Subcutaneous abdominal adipose tissue (tissue), 5 donors: ENCODE measurements around the gene ADAM12.

Source experiments
- H3K27ac ChIP-seq: one replicate; pipeline ENCODE4 v1.7.0; 2013; ENCODE audit warnings: low read depth, mild to moderate bottlenecking, inconsistent platforms, low read length, moderate library complexity
- H3K27me3 ChIP-seq, 5 donors: one replicate each; pipeline ENCODE4 v1.7.0; 2013; ENCODE audit warnings: low read length in 5 of 5, inconsistent platforms in 1 of 5; ENCODE audit not compliant: control insufficient read depth in 5 of 5, insufficient read depth in 4 of 5
- H3K36me3 ChIP-seq, 5 donors: one replicate each; pipeline ENCODE4 v1.7.0; 2013; ENCODE audit warnings: low read length in 5 of 5; ENCODE audit not compliant: control insufficient read depth in 5 of 5, insufficient read depth in 5 of 5
- H3K4me1 ChIP-seq, 5 donors: one replicate each; pipeline ENCODE4 v1.7.0; 2013; ENCODE audit warnings: low read length in 5 of 5, mild to moderate bottlenecking in 3 of 5, moderate library complexity in 1 of 5; ENCODE audit not compliant: control insufficient read depth in 5 of 5, insufficient read depth in 5 of 5
- H3K4me3 ChIP-seq, 5 donors: one replicate each; pipeline ENCODE4 v1.7.0; 2013; ENCODE audit warnings: low read length in 5 of 5, low read depth in 1 of 5
- H3K9ac ChIP-seq, 5 donors: one replicate each; pipeline ENCODE4 v1.7.0; 2013; ENCODE audit warnings: low read length in 5 of 5, mild to moderate bottlenecking in 4 of 5, moderate library complexity in 3 of 5
- H3K9me3 ChIP-seq, 5 donors: one replicate each; pipeline ENCODE4 v1.7.0; 2013; ENCODE audit warnings: low read length in 5 of 5; ENCODE audit not compliant: control insufficient read depth in 5 of 5
- donor health status: healthy.
- donor health status: healthy.
- donor health status: healthy.
- donor health status: healthy.
- donor health status: healthy.

ADAM12 gene

DNA sequence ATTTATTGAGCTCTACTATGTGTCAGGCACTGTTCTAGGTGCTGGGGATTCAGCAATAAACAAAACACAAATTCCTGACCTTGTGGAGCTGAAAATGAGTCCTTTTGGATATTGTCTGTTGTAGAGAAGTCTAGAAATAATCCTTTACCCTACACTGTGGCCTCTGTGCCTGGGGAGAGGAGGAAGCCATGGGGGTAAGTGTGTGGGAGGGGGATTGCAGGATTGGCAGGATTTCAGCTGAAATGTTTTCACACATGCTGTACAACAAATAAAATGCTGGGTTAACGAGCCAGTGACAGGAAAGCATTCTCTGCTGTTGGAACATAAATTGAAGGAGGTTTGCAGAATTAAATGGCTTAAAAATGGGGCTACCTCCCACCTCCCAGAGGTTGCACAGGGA is 302.5 kb downstream of the ADAM12 start:
- Histone ChIP-seq H3K36me3 (peaks cover 0 to 3% (median 0%) of the 10 kb centered on the region in 5 donors), H3K4me1 (no peaks in the 10 kb centered on the region), H3K9ac (no peak overlapping the region), H3K4me3 (no peak overlapping the region), H3K9me3 (no peaks in the 10 kb centered on the region), H3K27ac (no peak overlapping the region), H3K27me3 (no peaks in the 10 kb centered on the region)

DNA sequence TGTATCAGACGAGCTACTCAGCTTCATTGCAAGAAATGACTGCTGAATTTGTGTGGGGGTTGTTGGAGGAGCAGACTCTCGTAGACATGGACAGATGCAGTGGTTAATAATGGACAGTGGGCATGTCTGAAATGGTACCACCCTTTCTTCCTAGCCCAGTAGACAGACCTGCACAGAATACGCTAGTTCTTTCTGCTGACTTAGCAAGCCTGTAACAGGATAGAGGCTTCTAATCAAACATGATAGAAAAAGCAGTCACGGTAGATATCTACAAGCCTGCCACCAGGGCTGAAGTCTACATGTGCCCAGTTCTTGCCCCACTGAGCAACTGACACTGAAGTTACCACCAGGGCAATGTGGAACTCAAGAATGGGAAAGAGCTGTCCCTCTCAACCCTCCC is 303.9 kb downstream of the ADAM12 start:
- H3K36me3 ChIP-seq = peaks cover 0 to 3% (median 0%) of the 10 kb centered on the region in 5 donors
- no peaks in the 10 kb centered on the region for H3K4me1 ChIP-seq
- H3K9me3 ChIP-seq = no peaks in the 10 kb centered on the region
- H3K27me3 ChIP-seq = no peaks in the 10 kb centered on the region
- H3K27ac ChIP-seq = no peak overlapping the region
- H3K9ac ChIP-seq = no peak overlapping the region
- H3K4me3 ChIP-seq = no peak overlapping the region

DNA sequence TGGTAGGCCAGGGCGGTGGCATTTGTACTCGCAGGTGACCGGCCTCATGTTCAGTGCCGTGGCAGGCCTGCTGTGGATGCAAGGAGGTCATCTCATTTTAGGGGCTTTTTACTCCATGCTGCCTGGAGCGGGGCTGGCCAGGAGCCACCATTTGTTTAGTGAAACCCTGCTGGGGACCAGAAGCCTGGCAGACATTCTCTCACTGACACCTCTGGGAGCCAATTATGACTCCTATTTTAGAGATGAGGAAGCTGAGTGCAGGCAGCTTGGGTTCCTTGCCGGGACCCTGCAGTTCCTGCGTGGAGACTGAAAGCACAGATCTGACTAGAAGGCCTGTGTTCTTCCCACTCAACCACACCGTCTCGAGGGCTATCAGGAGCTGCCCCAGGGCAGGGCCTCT is 305.3 kb downstream of the ADAM12 start:
- Histone ChIP-seq H3K4me3 (no peak overlapping the region), H3K36me3 (peaks cover 0 to 3% (median 0%) of the 10 kb centered on the region in 5 donors), H3K4me1 (no peaks in the 10 kb centered on the region), H3K9me3 (no peaks in the 10 kb centered on the region), H3K27ac (no peak overlapping the region), H3K27me3 (no peaks in the 10 kb centered on the region), H3K9ac (no peak overlapping the region)

DNA sequence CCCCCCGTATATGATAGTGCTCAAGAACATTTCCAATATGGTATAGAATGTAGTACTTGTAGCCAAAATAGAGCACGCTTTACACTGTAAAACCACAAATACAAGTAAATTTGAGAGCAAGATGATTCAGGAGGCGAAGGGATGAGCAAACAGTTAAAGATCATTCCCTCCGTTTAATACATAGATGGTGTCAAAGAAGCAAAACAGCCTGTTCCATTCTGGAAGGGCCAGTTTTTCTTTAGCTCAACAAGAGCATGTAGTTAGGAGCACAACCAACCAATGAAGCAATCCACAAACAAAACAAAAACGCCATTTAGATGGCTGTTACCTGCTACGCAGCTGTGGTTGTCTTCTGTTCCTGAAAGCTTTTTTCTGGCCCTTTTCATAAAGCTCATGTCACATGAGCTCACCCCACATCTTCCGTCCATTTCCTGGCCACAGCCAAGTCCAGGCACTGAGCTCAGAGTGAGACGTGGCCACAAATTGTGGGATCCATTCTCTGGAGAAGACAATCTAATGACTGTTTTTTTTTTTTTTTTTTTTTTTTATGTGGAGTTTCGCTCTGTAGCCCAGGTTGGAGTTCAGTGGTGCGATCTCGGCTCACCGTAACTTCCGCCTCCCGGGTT is 306.3 kb downstream of the ADAM12 start:
- Histone ChIP-seq H3K27me3 (no peaks in the 10 kb centered on the region), H3K36me3 (peaks cover 0 to 3% (median 0%) of the 10 kb centered on the region in 5 donors), H3K9me3 (no peaks in the 10 kb centered on the region), H3K4me3 (no peak overlapping the region), H3K9ac (no peak overlapping the region), H3K4me1 (no peaks in the 10 kb centered on the region), H3K27ac (no peak overlapping the region)

DNA sequence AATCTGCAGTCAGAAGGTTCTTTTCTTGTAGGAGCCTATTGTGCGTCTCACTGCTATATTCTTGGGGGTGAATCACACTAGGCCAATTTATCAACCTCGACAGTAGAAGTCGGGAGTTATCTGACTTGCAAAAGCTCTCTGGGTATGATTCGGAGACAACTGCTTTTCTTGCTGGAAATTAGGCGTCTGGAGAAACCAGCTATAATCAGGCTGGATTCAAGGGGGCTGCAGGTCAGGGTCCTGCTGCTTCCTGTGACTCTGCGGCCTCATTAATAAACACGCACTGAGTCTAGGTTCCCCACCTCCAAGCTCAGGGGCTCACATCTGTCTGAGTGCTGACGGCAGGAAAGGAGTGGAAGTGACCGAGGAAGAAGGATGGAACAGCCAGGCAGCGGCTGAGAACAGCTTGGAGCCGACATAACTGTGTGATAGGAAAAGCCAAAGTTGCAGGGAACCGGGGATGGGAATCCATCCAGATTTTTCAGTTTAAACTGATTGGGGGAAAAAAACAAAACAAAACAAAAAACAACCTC is 307.3 kb downstream of the ADAM12 start:
- Histone ChIP-seq H3K27me3 (no peaks in the 10 kb centered on the region), H3K36me3 (peaks cover 0 to 3% (median 0%) of the 10 kb centered on the region in 5 donors), H3K9ac (no peak overlapping the region), H3K9me3 (no peaks in the 10 kb centered on the region), H3K27ac (no peak overlapping the region), H3K4me1 (no peaks in the 10 kb centered on the region), H3K4me3 (no peak overlapping the region)

DNA sequence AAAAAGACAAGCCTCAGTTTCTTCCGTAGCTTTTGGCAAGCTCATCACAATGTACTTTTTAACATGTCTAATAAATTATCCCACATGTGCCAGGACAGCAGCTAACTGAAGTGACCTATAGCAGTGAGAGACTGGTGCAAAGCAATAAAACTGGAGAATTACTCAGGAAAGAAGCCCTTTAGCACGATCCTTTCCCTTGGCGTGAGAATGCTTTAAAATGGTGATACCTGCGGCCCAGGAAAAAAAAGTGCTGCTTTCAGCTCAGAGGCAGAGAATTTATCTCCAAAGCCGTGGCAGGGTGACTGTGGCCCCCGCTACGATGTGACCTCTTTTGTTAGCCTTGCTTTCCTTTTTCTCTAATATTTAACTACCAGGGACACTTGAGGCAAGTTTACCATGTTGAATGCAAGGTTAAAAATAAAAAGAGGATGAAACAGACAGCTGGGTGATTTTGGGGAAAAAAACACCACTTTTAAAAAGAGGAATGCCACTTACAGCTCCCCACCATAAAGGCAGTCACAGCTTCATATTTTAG is 307.9 kb downstream of the ADAM12 start:
- Histone ChIP-seq H3K9me3 (no peaks in the 10 kb centered on the region), H3K36me3 (peaks cover 0 to 3% (median 0%) of the 10 kb centered on the region in 5 donors), H3K9ac (no peak overlapping the region), H3K4me1 (no peaks in the 10 kb centered on the region), H3K4me3 (no peak overlapping the region), H3K27me3 (no peaks in the 10 kb centered on the region), H3K27ac (no peak overlapping the region)

DNA sequence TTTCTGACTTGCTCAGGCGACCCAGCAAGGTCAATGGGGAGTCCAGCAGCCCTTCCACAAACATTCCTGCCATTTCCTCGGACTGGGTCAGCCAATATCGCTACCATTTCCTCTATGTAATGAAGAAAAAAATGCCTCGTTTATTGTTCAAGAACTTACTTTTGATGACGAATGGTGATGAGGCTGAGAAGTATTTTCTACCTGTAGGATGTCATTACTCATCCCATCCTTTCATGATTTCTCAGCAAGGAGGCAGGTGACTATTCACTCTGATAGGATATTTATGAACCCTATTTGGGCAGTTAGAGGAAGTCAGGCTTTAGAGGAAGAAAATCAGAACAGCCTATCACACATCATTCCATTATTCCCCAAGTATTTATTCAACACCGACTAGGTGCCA is 313.3 kb downstream of the ADAM12 start:
- Histone ChIP-seq H3K36me3 (no peaks in the 10 kb centered on the region), H3K4me3 (no peak overlapping the region), H3K9ac (no peak overlapping the region), H3K27ac (no peak overlapping the region), H3K4me1 (no peaks in the 10 kb centered on the region), H3K27me3 (no peaks in the 10 kb centered on the region), H3K9me3 (no peaks in the 10 kb centered on the region)

DNA sequence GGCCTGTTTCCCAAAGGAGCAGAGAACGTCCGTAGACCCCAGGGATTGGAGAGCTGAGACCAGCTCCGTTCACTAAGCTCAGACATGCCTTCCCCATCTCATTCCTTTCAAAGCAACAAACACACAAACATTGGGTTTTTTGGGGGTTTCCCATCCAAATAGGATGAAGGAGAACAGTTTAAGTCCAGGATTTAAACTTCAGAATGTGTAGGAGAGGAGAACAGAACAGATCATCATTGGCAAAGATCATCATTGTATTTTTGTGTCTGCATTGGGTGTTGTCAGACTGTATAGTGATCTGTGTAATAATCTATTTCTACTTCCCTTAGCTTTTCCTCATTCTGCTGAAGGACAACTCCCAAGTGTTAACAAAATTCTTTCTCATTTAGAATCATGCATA is 314.0 kb downstream of the ADAM12 start:
- Histone ChIP-seq H3K4me1 (no peaks in the 10 kb centered on the region), H3K9me3 (no peaks in the 10 kb centered on the region), H3K27me3 (no peaks in the 10 kb centered on the region), H3K27ac (no peak overlapping the region), H3K4me3 (no peak overlapping the region), H3K36me3 (peaks cover 0 to 6% (median 5%) of the 10 kb centered on the region in 5 donors), H3K9ac (no peak overlapping the region)

DNA sequence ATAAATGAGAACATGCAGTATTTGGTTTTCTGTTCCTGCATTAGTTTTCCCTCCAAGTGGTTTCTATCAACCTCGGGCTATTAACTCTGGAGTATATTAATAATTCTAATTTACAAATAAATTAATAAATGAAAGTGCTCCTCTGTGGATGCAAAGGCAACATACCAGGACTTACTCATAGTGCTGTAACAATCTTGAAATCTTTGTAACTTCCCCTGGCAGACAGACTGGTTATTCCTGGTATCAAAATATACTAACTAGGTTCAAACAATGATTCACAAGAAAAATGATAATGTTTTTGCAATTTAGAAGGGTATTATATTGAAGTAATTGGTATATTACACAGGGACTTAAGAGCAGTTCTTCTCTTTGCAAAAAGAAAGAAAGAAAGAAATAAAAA is 314.7 kb downstream of the ADAM12 start:
- Histone ChIP-seq H3K36me3 (peaks cover 0 to 7% (median 5%) of the 10 kb centered on the region in 5 donors), H3K27ac (no peak overlapping the region), H3K4me1 (no peaks in the 10 kb centered on the region), H3K9ac (no peak overlapping the region), H3K27me3 (no peaks in the 10 kb centered on the region), H3K4me3 (no peak overlapping the region), H3K9me3 (no peaks in the 10 kb centered on the region)

DNA sequence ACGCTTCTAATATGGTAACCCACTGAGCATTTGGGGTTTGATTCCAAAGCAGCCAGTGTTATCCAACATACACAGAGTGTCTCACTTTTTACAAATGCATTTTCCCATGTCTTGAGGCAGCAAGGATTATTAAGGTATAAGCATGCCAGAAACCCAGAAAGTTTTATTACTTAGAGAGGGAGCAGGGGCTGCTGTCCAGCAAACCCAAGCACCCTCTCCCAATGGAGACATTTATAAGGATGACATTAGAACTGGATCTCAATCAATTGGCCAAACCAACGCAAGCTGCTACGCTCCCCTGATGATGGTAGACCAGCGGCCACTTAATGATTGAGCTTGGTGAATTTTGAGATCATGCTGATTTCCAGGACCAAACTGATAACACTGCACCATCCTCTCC is 315.7 kb downstream of the ADAM12 start:
- Histone ChIP-seq H3K9ac (no peak overlapping the region), H3K4me3 (no peak overlapping the region), H3K36me3 (peaks cover 0 to 7% (median 5%) of the 10 kb centered on the region in 5 donors), H3K4me1 (no peaks in the 10 kb centered on the region), H3K9me3 (no peaks in the 10 kb centered on the region), H3K27me3 (no peaks in the 10 kb centered on the region), H3K27ac (no peak overlapping the region)
